CD4-positive, CD25-positive, alpha-beta regulatory T cell (primary cell): ENCODE data around the gene PICALM. TPM values are rescaled to one million over a fixed set of nuclear protein-coding genes. Genes with fewer than 3 reads are reported as not detected.

ENCODE experiments used
- ATAC-seq, 2 donors: fragments of 150-1000 bp; cut with Tn5 transposase; one replicate each; pipeline ENCODE4 v1.10.0; 2021; ENCODE audit warnings: low read depth in 2 of 2, moderate number of reproducible peaks in 2 of 2, moderate library complexity in 1 of 2
- DNase-seq, 3 donors: peaks; one replicate each; pipeline versions ENCODE4 v3.0.0 to v3.0.0-alpha.2; 2012 to 2022; ENCODE audit warnings: mixed read lengths in 1 of 3
- H3K27ac ChIP-seq: one replicate; pipeline ENCODE4 v1.7.0; 2013; ENCODE audit warnings: mild to moderate bottlenecking, low read length; ENCODE audit not compliant: insufficient read depth, poor library complexity, severe bottlenecking
- H3K27me3 ChIP-seq: one replicate; pipeline ENCODE4 v1.7.0; 2013; ENCODE audit warnings: low read length; ENCODE audit not compliant: control insufficient read depth, insufficient read depth
- H3K36me3 ChIP-seq: one replicate; pipeline ENCODE4 v1.7.0; 2013; ENCODE audit warnings: mild to moderate bottlenecking, low read length, moderate library complexity; ENCODE audit not compliant: control insufficient read depth, insufficient read depth
- H3K4me1 ChIP-seq: 2 replicates; pipeline ENCODE4 v1.7.0; 2013; ENCODE audit warnings: mild to moderate bottlenecking, low read length; ENCODE audit not compliant: insufficient read depth, control insufficient read depth, poor library complexity, severe bottlenecking
- H3K4me3 ChIP-seq: one replicate; pipeline ENCODE4 v1.7.0; 2013; ENCODE audit warnings: low read depth, mild to moderate bottlenecking, low read length, moderate library complexity
- H3K9me3 ChIP-seq, 2 experiments: 1 replicate in 1 of 2; 2 replicates in 1 of 2; pipeline ENCODE4 v1.7.0; 2013; ENCODE audit warnings: low read length in 2 of 2, mild to moderate bottlenecking in 1 of 2, moderate library complexity in 1 of 2; ENCODE audit not compliant: control insufficient read depth in 2 of 2
- H3K27ac Mint-ChIP-seq, 3 donors: one replicate each; pipeline ENCODE4 v1.8.0; 2020 to 2022; ENCODE audit warnings: mild to moderate bottlenecking in 3 of 3, mixed read lengths in 3 of 3, moderate library complexity in 2 of 3
- H3K27me3 Mint-ChIP-seq: one replicate; pipeline ENCODE4 v1.8.0; 2022; ENCODE audit warnings: mild to moderate bottlenecking, mixed read lengths
- H3K36me3 Mint-ChIP-seq: one replicate; pipeline ENCODE4 v1.8.0; 2020; ENCODE audit warnings: mixed read lengths
- H3K4me1 Mint-ChIP-seq, 4 donors: one replicate each; pipeline ENCODE4 v1.8.0; 2020 to 2022; ENCODE audit warnings: mixed read lengths in 4 of 4, mild to moderate bottlenecking in 1 of 4
- H3K4me3 Mint-ChIP-seq, 4 donors: one replicate each; pipeline ENCODE4 v1.8.0; 2020 to 2022; ENCODE audit warnings: mild to moderate bottlenecking in 4 of 4, mixed read lengths in 4 of 4, moderate library complexity in 3 of 4
- H3K9me3 Mint-ChIP-seq, 7 donors: one replicate each; pipeline ENCODE4 v1.8.0; 2020 to 2022; ENCODE audit warnings: mixed read lengths in 7 of 7, mild to moderate bottlenecking in 3 of 7, moderate library complexity in 2 of 7
- polyA plus RNA-seq, 4 donors: library from polyadenylated mRNA; unstranded; fragments of 300-500 nt; fragmentation: Illumina TruSeq; gene quantifications; one replicate each; pipeline ENCODE4 v1.2.3, GENCODE V29; 2021
- total RNA-seq: library from RNA; stranded (reverse); gene quantifications from one replicate; pipeline ENCODE4 v1.2.3, GENCODE V29; 2022

Gene PICALM
- total and polyA plus RNA-seq, 5 donors from 2014 or later = 19.9 to 194 (median 23.8) TPM

DNA sequence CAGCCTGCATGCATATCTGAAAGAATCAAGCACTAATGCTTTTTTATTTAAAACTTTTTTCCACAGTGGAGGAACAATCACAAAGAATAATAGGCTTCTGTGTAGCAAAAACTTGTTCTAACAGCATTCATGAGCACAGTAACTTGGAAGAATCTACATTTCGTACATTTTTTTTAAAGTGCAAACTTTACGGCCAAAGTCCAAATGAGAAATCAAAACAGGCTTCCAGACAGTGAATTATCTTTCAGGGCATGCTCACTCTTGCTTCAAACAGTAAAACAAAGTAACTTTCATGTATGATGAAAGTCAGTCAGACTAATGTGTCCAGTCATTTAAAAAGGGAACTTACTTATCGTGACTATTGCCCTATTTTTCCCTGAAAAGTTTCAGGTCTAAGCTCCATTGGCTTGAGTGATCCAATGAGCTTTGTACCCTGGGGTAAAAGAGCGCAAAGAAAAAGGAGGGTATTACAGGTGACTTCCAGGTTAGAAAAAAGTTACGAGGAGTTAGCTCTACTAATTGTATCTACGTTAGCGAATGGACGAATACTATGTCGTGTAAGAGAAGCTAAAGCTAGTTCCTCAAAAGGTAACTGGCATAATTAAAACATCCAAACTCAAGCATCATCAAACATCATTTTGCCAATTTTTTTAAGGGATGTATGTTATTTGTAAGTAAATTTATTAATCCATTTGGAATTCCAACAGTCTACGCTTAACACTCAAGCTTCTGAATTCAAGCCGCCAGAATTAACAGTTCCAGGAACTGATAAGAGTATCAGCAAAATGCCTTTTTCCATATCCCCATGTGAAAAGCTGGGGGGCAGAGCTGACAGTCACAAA is 1.7 kb downstream of the PICALM start:
- Mint-ChIP-seq H3K27ac (peak overlapping the region; percentile 98 to 100 (median 99)), H3K27me3 (peaks cover 5% of the 10 kb centered on the region), H3K4me3 (peak overlapping the region; percentile 97 to 100 (median 100)), H3K36me3 (no peaks in the 10 kb centered on the region), H3K9me3 (peaks cover 0 to 1% (median 0%) of the 10 kb centered on the region in 7 donors), H3K4me1 (peaks cover 22 to 55% (median 45%) of the 10 kb centered on the region in 4 donors)
- ATAC-seq (no peak), DNase-seq (peak in 2 of 3 donors; percentile 34 to 47)
- Histone ChIP-seq H3K36me3 (no peaks in the 10 kb centered on the region), H3K9me3 (no peaks in the 10 kb centered on the region), H3K4me3 (peak overlapping the region; percentile 99), H3K27me3 (no peaks in the 10 kb centered on the region), H3K4me1 (peaks cover 44% of the 10 kb centered on the region), H3K27ac (peak overlapping the region; percentile 88)

DNA sequence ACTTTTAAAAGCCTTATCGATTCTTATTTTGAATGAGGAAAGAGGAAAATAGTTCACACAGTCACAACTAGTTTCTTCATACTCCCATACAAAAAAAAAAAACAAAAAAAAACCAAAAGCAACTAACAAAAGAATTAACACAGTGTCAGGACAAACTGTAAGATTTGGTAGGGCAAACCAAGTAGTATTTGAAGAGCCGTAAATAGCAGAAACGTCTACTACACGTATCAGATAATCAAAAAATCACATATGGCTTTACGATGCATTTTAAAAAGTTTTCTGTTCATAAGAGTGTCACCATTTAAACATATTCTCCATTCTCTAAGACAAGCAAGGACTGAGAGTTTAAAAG is 2.3 kb downstream of the PICALM start:
- Histone ChIP-seq H3K4me3 (peak overlapping the region; percentile 99), H3K36me3 (no peaks in the 10 kb centered on the region), H3K27ac (peak overlapping the region; percentile 88), H3K27me3 (no peaks in the 10 kb centered on the region), H3K4me1 (peaks cover 50% of the 10 kb centered on the region), H3K9me3 (no peaks in the 10 kb centered on the region)
- Mint-ChIP-seq H3K9me3 (peaks cover 0 to 2% (median 0%) of the 10 kb centered on the region in 7 donors), H3K36me3 (no peaks in the 10 kb centered on the region), H3K27ac (peak overlapping the region; percentile 98 to 100 (median 99)), H3K4me1 (peaks cover 25 to 61% (median 49%) of the 10 kb centered on the region in 4 donors), H3K4me3 (peak overlapping the region; percentile 97 to 100 (median 100)), H3K27me3 (peaks cover 5% of the 10 kb centered on the region)
- ATAC-seq (no peak), DNase-seq (no peak)

DNA sequence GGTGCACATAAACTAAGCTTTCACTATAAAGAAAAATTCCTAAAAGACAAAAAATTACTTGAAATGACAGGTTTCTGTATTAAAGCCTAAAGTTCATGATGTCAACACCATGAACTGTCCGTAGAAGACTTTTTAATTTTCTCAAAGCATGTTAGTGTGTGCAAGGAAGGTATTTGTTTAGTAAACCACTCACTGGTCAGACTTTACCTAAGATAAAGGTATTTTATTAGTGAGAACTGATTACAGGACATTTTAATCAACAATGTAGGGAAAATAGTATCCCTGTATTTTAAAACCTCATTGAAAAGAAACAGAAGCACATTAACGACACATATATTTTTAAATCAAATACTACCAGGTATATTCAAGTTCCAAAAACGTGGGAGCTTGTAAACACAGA is 2.9 kb downstream of the PICALM start:
- ATAC-seq = no peak
- Histone ChIP-seq H3K36me3 (no peaks in the 10 kb centered on the region), H3K9me3 (no peaks in the 10 kb centered on the region), H3K4me3 (peak overlapping the region; percentile 99), H3K27me3 (no peaks in the 10 kb centered on the region), H3K27ac (peak overlapping the region; percentile 88), H3K4me1 (peaks cover 53% of the 10 kb centered on the region)
- DNase-seq = no peak
- Mint-ChIP-seq H3K27ac (peak overlapping the region; percentile 98 to 100 (median 99)), H3K27me3 (peaks cover 5% of the 10 kb centered on the region), H3K4me3 (peak overlapping the region; percentile 97 to 100 (median 100)), H3K4me1 (peaks cover 28 to 67% (median 49%) of the 10 kb centered on the region in 4 donors), H3K36me3 (no peaks in the 10 kb centered on the region), H3K9me3 (peaks cover 0 to 2% (median 0%) of the 10 kb centered on the region in 7 donors)

DNA sequence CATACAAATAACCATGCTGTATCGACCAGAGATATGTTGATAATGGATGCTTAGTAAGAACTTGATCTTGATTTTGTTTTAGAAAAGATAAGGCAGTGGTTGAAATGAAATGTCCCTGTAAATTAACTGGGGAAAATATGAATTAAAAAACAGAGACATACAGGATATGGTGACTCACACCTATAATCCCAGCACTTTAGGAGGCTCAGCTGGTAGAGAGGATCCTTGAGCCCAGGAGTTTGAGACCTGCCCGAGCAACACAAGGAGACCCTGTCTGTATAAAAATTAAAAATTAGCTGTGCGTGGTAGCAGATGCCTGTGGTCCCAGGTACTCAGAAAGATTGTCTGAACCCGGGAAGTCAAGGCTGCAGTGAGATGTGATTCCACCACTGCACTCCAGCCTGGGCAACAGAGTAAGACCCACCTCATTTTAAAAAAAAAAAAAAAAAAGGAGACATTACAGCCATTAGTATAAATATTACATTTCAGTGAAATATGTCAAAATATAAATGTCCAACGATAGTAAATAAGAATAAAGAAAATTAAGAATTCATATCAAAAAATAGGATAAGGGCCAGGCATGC is 4.6 kb downstream of the PICALM start:
- Histone ChIP-seq H3K4me1 (peaks cover 62% of the 10 kb centered on the region), H3K36me3 (no peaks in the 10 kb centered on the region), H3K27me3 (no peaks in the 10 kb centered on the region), H3K4me3 (peak overlapping the region; percentile 99), H3K9me3 (no peaks in the 10 kb centered on the region), H3K27ac (peak overlapping the region; percentile 50)
- ATAC-seq (no peak), DNase-seq (no peak)
- Mint-ChIP-seq H3K4me3 (peak overlapping the region; percentile 44 to 100 (median 100)), H3K27ac (peak overlapping the region; percentile 7 to 69 (median 36)), H3K27me3 (peaks cover 5% of the 10 kb centered on the region), H3K36me3 (no peaks in the 10 kb centered on the region), H3K9me3 (peaks cover 0 to 2% (median 0%) of the 10 kb centered on the region in 7 donors), H3K4me1 (peaks cover 40 to 71% (median 54%) of the 10 kb centered on the region in 4 donors)

DNA sequence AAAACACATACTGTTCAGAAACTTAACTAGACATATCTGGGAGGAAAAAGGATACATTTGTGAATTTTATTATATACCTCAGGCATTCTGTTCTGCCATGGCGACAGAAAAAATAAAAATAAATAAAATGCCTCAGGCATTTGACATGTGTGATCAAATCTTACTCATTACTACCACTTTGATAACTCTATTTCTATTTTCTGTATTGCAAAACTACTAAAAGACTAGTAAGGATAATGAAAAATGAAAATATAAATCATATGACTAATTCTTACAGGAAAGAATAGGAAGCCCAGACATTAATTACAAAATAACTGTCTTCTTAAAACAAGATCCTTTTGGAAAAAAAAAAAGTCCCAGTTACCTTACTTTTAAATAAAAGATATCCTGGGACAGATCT is 5.3 kb downstream of the PICALM start:
- no peak for DNase-seq
- Mint-ChIP-seq H3K4me3 (peak overlapping the region; percentile 63 to 100 (median 100)), H3K9me3 (peaks cover 0 to 2% (median 0%) of the 10 kb centered on the region in 7 donors), H3K27me3 (peaks cover 5% of the 10 kb centered on the region), H3K36me3 (peaks cover under 1% of the 10 kb centered on the region), H3K27ac (peak overlapping the region; percentile 36 to 77 (median 43)), H3K4me1 (peaks cover 47 to 79% (median 61%) of the 10 kb centered on the region in 4 donors)
- Histone ChIP-seq H3K36me3 (no peaks in the 10 kb centered on the region), H3K27ac (peak overlapping the region; percentile 64), H3K4me3 (peak overlapping the region; percentile 99), H3K4me1 (peaks cover 69% of the 10 kb centered on the region), H3K9me3 (no peaks in the 10 kb centered on the region), H3K27me3 (no peaks in the 10 kb centered on the region)
- no peak for ATAC-seq

DNA sequence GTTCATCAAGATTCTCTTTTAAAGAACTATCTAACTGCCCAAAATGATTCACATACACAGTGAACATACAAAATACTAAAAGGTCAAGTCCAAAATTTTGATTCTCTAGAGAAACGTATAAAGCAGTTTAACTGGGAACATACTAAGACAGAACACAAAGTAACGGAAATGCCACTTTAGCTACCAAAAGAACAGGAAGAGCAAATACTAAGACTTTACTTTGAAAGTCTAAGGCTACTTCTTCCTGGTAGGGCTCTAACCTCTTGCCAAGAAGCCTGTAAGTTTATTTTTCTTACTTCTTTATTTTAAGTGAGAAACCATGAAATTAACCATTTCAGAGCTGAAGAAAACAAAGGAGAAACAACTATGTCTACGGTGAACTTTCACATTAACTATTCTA is 6.2 kb downstream of the PICALM start:
- H3K27ac ChIP-seq = peak overlapping the region; percentile 64
- ATAC-seq = peak; percentile 56 to 60
- peaks cover 5% of the 10 kb centered on the region for H3K27me3 Mint-ChIP-seq
- H3K36me3 Mint-ChIP-seq = peaks cover 4% of the 10 kb centered on the region
- H3K36me3 ChIP-seq = no peaks in the 10 kb centered on the region
- no peaks in the 10 kb centered on the region for H3K27me3 ChIP-seq
- peak overlapping the region; percentile 36 to 83 (median 77) for H3K27ac Mint-ChIP-seq
- DNase-seq = peak in 1 of 3 donors; percentile 60
- peak overlapping the region; percentile 63 to 100 (median 88) for H3K4me3 Mint-ChIP-seq
- H3K4me3 ChIP-seq = peak overlapping the region; percentile 99
- H3K9me3 ChIP-seq = no peaks in the 10 kb centered on the region
- peaks cover 77% of the 10 kb centered on the region for H3K4me1 ChIP-seq
- H3K4me1 Mint-ChIP-seq = peaks cover 55 to 87% (median 69%) of the 10 kb centered on the region in 4 donors
- H3K9me3 Mint-ChIP-seq = peaks cover 0 to 2% (median 0%) of the 10 kb centered on the region in 7 donors

DNA sequence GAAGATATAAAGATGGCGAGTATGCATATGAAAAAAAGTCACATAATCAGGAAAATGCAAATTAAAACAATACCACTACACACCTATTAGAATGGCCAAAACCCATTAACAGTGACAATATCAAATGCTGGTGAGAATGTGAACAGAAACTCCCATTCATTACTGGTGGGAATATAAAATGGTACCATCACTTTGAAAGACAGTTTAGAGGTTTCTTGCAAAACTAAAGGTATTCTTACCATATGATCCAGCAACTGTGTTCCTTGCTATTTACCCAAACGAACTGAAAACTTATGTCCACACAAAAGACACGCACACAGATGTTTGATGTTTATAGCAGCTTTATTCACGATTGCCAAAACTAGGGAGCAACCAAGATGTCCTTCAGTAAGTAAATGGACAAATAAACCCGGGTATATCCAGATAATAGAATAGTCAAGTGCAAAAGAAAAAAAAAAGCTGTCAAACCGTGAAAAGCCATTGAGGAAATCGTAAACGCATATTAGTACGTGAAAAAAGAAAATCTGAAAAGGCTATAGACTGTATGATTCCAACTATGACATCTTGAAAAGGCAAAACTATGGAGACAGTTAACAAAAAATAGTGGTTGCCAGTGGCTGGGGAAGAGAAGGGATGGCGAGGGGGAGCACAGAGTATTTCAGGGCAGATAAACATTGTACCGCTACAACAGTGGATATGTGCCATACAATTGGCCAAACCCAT is 7.2 kb downstream of the PICALM start:
- H3K9me3 Mint-ChIP-seq = peaks cover 0 to 2% (median 0%) of the 10 kb centered on the region in 7 donors
- Histone ChIP-seq H3K27ac (no peak overlapping the region), H3K36me3 (no peaks in the 10 kb centered on the region), H3K4me1 (peaks cover 82% of the 10 kb centered on the region), H3K9me3 (no peaks in the 10 kb centered on the region), H3K4me3 (peak overlapping the region; percentile 60), H3K27me3 (no peaks in the 10 kb centered on the region)
- peak overlapping the region; percentile 12 to 81 (median 36) for H3K27ac Mint-ChIP-seq
- peak overlapping the region; percentile 63 to 100 (median 79) for H3K4me3 Mint-ChIP-seq
- H3K4me1 Mint-ChIP-seq = peaks cover 59 to 96% (median 75%) of the 10 kb centered on the region in 4 donors
- peaks cover 4% of the 10 kb centered on the region for H3K36me3 Mint-ChIP-seq
- no peak for ATAC-seq
- peaks cover 3% of the 10 kb centered on the region for H3K27me3 Mint-ChIP-seq
- DNase-seq = no peak
